GM18505 (cell line): ENCODE measurements around the gene TMPRSS4.

Source experiments
- ATAC-seq: cut with Tn5 transposase; IDR thresholded peaks from one replicate; pipeline ENCODE4 v1.9.1; 2021; ENCODE audit not compliant: unreplicated experiment
- POLR2A ChIP-seq: IDR thresholded peaks from 4 replicates; pipeline ENCODE4 v1.6.1; 2011; ENCODE audit warnings: borderline replicate concordance; ENCODE audit not compliant: insufficient read depth, insufficient read length; ENCODE audit errors: extremely low read depth

Gene TMPRSS4

DNA sequence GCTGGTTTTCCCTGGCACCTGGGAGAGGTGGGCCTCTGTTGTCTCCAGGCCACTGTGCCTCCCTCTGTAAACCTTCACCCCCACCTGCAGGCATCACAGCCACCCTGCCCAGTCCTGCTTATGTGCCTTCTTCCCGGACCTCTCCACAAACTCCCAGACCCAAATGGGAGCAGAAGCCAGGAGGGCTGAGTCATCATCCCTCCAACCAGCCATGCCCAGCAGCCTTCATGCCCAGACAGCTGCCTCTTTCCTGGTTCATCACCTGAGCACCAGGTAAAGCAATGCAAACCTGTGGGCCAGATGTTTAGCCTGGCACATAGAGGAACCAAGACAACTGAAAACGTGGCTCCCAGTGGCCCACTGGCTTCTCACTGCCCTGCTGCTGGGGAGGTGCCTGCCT lies 2.1 kb upstream of the TMPRSS4 start:
- no peak for TF ChIP-seq POLR2A
- no peak for ATAC-seq

DNA sequence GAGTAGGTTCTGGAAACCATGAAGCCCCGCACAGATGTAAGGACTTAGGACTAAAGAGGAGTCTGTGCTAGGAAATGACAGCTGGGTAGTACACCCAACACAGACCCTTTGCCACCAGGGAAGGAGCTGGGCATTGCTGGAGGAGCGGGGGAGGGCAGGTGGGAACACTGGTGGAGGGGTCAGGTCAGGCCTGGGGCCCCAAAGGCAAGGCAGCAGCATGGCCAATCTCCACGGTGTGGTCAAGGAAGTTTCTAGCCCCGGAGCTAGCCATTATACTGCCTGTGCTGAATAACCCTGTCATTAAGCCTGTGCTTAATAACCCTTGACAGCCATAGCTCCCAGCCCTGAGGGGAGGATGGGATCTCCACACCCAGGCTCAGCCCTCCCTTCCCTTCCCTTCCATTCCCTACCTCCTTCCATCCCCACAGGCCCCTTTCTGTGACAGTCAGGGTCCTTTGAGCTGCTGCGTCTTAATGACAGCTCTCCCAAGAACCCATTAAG lies 2.1 kb downstream of the TMPRSS4 start:
- no peak for ATAC-seq
- TF ChIP-seq POLR2A = no peak

DNA sequence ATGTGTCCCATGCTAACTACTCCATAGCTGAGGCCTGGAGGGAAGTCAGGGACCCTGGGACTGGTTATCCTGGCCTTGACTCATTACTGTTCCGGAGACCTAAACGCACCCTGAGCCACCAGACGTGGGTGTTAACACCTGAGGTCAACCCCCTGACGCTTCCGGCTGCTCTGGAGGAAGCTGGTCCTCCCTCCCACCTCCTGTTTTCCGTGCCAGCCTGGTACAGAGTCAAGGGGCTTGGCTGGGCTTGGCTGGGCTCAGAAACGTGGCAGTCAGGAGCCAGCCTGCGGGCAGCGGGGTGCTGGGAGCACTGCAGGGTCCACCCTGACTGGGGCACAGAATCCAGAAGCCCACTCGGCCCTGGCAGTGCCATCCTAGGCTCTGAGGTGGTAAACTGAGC lies 2.6 kb downstream of the TMPRSS4 start:
- no peak for TF ChIP-seq POLR2A
- ATAC-seq = no peak

DNA sequence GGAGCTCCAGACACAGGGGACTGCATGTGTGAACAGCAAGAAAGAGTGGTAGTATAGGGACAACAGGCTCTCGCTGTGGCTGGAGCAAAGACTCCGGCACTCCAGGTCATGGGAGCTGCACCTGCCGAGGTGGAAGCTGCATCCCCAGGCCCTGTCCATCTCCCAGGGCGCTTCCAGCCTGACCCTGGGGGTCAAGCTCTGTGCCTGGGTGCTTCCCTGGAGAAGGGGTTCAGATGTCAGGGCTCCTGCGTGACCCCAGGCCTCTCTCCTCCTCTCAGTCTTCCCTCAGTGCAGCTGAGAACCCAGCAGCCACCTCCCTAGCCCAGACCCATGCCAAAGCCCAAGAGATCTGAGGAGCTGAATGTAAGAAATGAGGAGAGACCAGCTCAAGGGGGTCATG lies 3.4 kb downstream of the TMPRSS4 start:
- no peak for ATAC-seq
- no peak for TF ChIP-seq POLR2A

- no peak for TF ChIP-seq POLR2A
- no peak for ATAC-seq
Observed at GRCh38 chr11:118081241-118081958, 4.5 kb downstream of the TMPRSS4 start.

- no peak for TF ChIP-seq POLR2A
Observed at GRCh38 chr11:118082880-118083552, 6.1 kb downstream of the TMPRSS4 start.

DNA sequence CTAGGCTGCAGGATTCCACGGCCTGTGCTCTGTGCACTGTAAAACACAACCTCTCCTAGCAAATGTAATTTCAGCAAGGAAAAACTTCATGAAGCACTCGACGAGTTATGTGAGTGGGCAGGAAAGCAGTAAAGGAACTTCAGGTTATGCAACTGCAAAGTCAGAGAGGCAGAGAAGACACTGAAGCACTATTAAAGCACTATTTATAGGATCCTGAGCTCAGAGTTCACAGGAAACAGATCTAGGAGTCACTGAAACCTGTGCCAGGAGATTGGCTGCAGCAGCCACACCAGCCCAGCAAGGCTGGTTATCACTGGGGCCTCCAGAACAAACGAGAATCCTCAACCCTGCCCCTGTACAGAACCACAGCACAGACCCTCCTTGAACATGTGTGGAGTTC lies 7.4 kb downstream of the TMPRSS4 start:
- no peak for ATAC-seq
- no peak for TF ChIP-seq POLR2A

More at GRCh38 chr11:118082880-118083552, 6.1 kb downstream of the TMPRSS4 start:
- ATAC-seq = no peak

DNA sequence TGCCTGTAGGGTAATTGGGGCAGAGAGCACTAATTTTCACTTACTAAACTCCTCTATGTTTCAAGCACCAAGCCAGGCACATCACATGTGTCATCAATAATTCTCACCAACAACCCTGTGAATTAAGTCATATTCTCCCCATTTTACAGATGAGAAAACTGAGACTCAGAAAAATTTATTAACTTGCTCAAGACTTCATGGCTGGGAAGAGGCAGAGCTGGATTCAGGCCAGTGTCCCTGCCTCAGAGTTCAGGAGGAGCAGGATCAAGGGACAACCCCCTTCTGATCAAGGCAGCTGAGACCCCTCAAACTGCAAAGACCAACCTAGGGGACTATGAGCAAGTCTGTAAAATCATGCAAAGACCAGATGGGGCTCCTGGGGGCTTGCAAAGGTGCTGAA lies 7.8 kb downstream of the TMPRSS4 start:
- TF ChIP-seq POLR2A = no peak
- no peak for ATAC-seq

DNA sequence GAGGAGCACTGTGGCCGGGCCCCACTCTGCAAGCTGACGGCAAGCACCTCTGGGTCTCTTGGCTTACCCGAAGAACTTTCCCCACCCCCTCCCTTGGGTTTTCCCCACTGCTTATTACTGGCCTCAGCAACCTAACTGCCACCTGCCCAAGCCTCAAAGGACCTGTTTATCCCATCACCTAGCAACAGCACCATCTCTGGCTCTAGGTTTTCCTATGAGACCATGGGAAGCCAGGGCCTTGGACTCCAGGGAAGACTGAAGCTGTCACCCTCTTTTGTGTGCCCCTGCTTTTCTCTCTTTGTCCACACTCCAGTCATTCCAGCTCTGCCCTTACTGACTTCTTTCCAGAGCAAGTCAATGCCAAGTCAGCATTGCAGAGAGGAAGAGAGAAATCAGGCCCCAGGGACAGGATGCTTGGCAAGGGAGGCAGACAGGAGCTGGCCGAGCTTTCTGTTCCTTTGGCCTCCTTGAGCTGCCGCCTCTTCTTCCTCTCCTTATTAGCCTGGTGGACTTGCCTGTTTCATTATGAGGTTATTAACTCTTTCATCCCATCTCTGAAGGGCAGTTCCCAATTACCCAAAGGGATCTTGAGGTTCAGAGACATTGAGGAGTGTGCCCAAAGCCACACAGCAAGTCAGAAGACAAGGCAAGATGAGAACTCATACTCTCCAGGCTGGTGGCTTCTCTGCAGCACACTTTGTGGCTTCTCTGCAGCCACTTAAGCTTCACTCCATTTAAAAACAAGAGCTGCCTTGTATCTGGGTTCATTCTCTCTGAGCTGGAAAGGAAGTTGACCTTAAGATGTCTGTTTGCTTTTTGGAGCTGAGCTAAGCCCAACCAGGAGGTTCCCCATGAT lies 10.3 kb downstream of the TMPRSS4 start, which contains the start of gene SMIM35:
TSS of gene SMIM35 (minus strand) at position 51 of the 856 bp plus-strand sequence. CDS start 206 bp downstream, outside the sequence.
- TF ChIP-seq POLR2A = no peak
- no peak for ATAC-seq

- no peak for ATAC-seq
- TF ChIP-seq POLR2A = no peak
Observed at GRCh38 chr11:118087931-118088330, 11.1 kb downstream of the TMPRSS4 start.

DNA sequence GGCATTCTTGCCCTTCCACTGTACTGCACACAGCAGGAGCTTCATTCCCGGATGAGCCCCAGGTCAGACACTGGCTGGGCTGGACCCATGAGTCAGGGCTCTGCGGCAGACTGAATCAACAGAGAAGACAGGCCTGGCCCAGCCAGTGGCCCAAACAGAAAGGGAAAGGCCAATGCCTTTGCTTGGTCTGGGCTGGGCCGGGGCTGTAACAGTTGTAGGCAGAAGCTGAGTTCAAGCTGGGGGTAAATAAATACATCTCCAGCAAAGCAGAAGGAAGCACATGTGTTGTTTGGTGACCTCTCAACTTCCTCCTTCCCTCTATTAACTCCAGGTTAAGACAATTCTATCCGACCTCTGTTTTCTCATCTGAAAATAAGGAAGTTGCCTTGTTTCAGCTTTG lies 11.7 kb downstream of the TMPRSS4 start:
- ATAC-seq = no peak
- TF ChIP-seq POLR2A = no peak

DNA sequence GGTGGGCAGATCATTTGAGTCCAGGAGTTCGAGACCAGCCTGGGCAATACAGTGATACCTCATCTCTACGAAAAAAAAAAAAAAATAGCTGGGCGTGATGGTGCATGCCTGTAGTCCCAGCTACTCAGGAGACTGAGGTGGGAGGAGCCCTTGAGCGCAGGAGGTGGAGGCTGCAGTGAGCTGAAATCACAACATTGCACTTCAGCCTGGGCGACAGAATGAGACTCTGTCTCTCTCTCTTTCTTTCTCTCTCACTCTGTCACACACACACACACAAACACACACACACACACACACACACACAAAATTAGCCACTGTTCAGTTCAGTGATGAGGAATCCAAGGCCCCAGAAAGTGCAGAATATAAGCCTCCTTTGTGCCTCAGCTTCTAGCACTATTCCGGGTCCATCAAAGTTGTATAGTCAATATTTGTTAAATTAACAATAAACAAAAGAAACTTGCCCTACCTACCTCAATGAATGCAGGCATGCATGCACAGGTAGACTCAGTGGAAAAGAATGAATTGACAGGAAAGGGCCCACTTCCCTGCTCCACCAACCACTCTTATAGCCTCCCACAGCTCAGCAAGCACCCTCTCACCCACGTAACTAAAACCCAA lies 13.8 kb downstream of the TMPRSS4 start:
- ATAC-seq = no peak
- TF ChIP-seq POLR2A = no peak

DNA sequence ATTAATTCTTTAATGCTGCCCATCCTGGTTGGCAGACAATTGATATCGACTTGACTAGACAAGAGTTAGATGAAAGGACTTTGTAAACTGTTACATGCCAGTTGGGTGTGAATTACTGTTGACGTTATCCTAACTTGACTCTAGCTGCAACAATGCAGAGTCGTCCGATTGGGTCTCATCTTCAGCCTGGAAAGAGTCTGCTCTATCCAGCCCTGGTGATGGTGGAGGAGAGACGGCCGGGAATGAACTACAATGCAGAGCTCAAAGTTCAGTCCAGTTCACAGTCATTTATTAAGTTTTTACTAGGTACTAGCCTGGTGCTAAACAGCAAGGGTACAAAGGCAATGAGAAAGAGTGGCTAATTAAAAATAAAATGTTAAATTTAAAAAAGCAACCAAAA lies 14.8 kb downstream of the TMPRSS4 start:
- no peak for ATAC-seq
- no peak for TF ChIP-seq POLR2A
